22Rv1 (cell line): ENCODE measurements around the gene OR2A14.

Source experiments
- CTCF ChIP-seq: fragments of 450-650 bp; IDR thresholded peaks from 2 replicates; pipeline ENCODE4 v1.5.1; 2017; ENCODE audit warnings: mild to moderate bottlenecking
- ZFX ChIP-seq: fragments of 450-650 bp; IDR thresholded peaks from 2 replicates; pipeline ENCODE4 v1.6.1; 2017; ENCODE audit warnings: antibody characterized with exemption, borderline replicate concordance

GRCh38 chr7:144142187-144142586 lies 19.2 kb downstream of the OR2A14 start:
- TF ChIP-seq CTCF (no peak), ZFX (no peak)
